Neural progenitor cell (in vitro differentiated cells): Measurements from ENCODE around the gene SPAG16. TPM values are rescaled to one million over a fixed set of nuclear protein-coding genes. Genes with fewer than 3 reads are reported as not detected.

Source experiments
- DNase-seq: peaks from one replicate; pipeline ENCODE4 v3.0.0-alpha.2; 2016; ENCODE audit warnings: low spot score
- H2AFZ ChIP-seq: fragments of 200-600 bp; sonication (generic); replicated peaks from 2 replicates; pipeline ENCODE4 v1.6.1; 2016; ENCODE audit warnings: antibody characterized with exemption
- H3F3A ChIP-seq: fragments of 200-600 bp; sonication (generic); 2 replicates; pipeline ENCODE4 v1.6.1; 2016; ENCODE audit warnings: antibody characterized with exemption, low read depth
- H3K27ac ChIP-seq: fragments of 200-600 bp; sonication (generic); 2 replicates; pipeline ENCODE4 v1.5.1; 2016; ENCODE audit warnings: mild to moderate bottlenecking
- H3K27me3 ChIP-seq: fragments of 200-600 bp; sonication (generic); 2 replicates; pipeline ENCODE4 v1.6.1; 2016; ENCODE audit warnings: mild to moderate bottlenecking, moderate library complexity
- H3K36me3 ChIP-seq: fragments of 200-600 bp; sonication (generic); 2 replicates; pipeline ENCODE4 v1.5.1; 2016
- H3K4me1 ChIP-seq: fragments of 200-600 bp; sonication (generic); 2 replicates; pipeline ENCODE4 v1.6.1; 2016; ENCODE audit warnings: mixed run types
- H3K4me2 ChIP-seq: fragments of 200-600 bp; sonication (generic); 2 replicates; pipeline ENCODE4 v1.6.1; 2016
- H3K4me3 ChIP-seq: fragments of 200-600 bp; sonication (generic); 2 replicates; pipeline ENCODE4 v1.5.1; 2016
- H3K79me2 ChIP-seq: fragments of 200-600 bp; sonication (generic); 2 replicates; pipeline ENCODE4 v1.6.1; 2016; ENCODE audit warnings: low read depth
- H3K9ac ChIP-seq: fragments of 200-600 bp; sonication (generic); 2 replicates; pipeline ENCODE4 v1.6.1; 2016
- H3K9me3 ChIP-seq: fragments of 200-600 bp; sonication (generic); 2 replicates; pipeline ENCODE4 v1.5.1; 2016; ENCODE audit warnings: low read depth
- H4K20me1 ChIP-seq: fragments of 200-600 bp; sonication (generic); 2 replicates; pipeline ENCODE4 v1.6.1; 2016; ENCODE audit warnings: low read depth
- H3K27ac Mint-ChIP-seq: 3 replicates; pipeline ENCODE4 v1.8.0; 2021; ENCODE audit warnings: mixed read lengths
- H3K27me3 Mint-ChIP-seq: 2 replicates; pipeline ENCODE4 v1.8.0; 2022; ENCODE audit warnings: low read depth, mild to moderate bottlenecking, inconsistent platforms, moderate library complexity, mixed read lengths; ENCODE audit not compliant: insufficient read depth
- H3K36me3 Mint-ChIP-seq: 3 replicates; pipeline ENCODE4 v1.8.0; 2021; ENCODE audit warnings: mixed read lengths
- H3K4me1 Mint-ChIP-seq: 3 replicates; pipeline ENCODE4 v1.8.0; 2021; ENCODE audit warnings: mixed read lengths
- H3K4me3 Mint-ChIP-seq: 3 replicates; pipeline ENCODE4 v1.8.0; 2021; ENCODE audit warnings: mild to moderate bottlenecking, moderate library complexity, mixed read lengths
- H3K9me3 Mint-ChIP-seq: 3 replicates; pipeline ENCODE4 v1.8.0; 2020; ENCODE audit warnings: mixed read lengths
- EZH2 ChIP-seq: fragments of 200-600 bp; sonication (generic); IDR thresholded peaks from 2 replicates; pipeline ENCODE4 v1.6.1; 2017; ENCODE audit warnings: antibody characterized with exemption, mild to moderate bottlenecking, moderate library complexity
- EZH2phosphoT487 ChIP-seq: fragments of 200-600 bp; sonication (generic); IDR thresholded peaks from 2 replicates; pipeline ENCODE4 v1.6.1; 2017; ENCODE audit warnings: antibody characterized with exemption
- total RNA-seq: library from RNA; depleted of rRNA; stranded (reverse); fragments of >200 nt; gene quantifications from 2 replicates; pipeline ENCODE4 v1.2.3, GENCODE V29; 2015; ENCODE audit warnings: low replicate concordance
- TF ChIP-seq, protein P1 (sequence below): fragments of 200-600 bp; sonication (generic); IDR thresholded peaks from 2 replicates; pipeline ENCODE4 v1.5.1; 2017; ENCODE audit warnings: antibody characterized with exemption, mild to moderate bottlenecking

SPAG16 gene
- total RNA-seq, 1 donor from 2014 or later: 70.3 TPM

DNA sequence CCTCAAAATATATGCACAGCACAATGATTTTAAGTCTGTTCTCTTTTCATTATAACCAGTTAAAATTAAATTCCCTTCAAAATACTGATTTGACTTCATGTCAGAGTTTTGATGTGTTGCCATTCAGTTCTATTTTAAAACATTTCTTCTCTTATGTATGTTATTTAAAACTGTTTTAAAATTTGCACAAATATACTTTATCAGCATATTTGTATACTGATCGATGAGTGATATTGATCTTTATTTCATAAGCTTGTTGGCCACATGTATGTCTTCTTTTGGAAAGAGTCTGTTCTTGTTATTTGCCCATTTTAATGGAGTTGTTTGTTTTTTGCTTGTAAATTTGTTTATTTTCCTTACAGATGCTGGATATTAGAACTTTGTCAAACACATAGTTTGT lies 630.2 kb downstream of the SPAG16 start:
- no peaks in the 10 kb centered on the region for H3F3A ChIP-seq

DNA sequence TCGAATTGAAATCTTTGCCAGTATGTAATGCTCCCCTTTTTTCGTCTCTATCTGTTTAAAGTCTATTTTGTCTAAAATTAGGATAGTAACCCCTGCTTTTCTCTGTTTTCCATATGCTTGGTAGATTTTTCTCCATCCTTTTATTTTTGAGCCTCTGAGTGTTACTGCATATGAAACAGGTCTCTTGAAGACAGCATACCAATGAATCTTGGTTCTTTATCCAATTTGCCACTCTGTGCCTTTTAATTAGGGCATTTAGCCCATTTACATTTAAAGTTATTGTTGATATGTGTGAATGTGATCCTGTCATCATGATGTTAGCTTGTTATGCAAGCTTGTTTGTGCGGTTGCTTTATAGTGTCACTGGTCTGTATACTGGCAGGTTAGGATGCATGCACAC lies 635.8 kb downstream of the SPAG16 start:
- TF ChIP-seq, protein P1, sequence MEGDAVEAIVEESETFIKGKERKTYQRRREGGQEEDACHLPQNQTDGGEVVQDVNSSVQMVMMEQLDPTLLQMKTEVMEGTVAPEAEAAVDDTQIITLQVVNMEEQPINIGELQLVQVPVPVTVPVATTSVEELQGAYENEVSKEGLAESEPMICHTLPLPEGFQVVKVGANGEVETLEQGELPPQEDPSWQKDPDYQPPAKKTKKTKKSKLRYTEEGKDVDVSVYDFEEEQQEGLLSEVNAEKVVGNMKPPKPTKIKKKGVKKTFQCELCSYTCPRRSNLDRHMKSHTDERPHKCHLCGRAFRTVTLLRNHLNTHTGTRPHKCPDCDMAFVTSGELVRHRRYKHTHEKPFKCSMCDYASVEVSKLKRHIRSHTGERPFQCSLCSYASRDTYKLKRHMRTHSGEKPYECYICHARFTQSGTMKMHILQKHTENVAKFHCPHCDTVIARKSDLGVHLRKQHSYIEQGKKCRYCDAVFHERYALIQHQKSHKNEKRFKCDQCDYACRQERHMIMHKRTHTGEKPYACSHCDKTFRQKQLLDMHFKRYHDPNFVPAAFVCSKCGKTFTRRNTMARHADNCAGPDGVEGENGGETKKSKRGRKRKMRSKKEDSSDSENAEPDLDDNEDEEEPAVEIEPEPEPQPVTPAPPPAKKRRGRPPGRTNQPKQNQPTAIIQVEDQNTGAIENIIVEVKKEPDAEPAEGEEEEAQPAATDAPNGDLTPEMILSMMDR: no peak
- TF ChIP-seq EZH2phosphoT487 (no peak), EZH2 (no peak)
- H3K9ac ChIP-seq: no peak overlapping the region
- H3K27ac ChIP-seq: no peak overlapping the region
- no peaks in the 10 kb centered on the region for H3F3A ChIP-seq
- H3K79me2 ChIP-seq: no peaks in the 10 kb centered on the region
- Mint-ChIP-seq H3K27me3 (peaks cover 6% of the 10 kb centered on the region), H3K27ac (no peak overlapping the region), H3K4me1 (peaks cover 13% of the 10 kb centered on the region), H3K36me3 (peaks cover 6% of the 10 kb centered on the region), H3K9me3 (peaks cover 51% of the 10 kb centered on the region), H3K4me3 (no peak overlapping the region)
- peaks cover 4% of the 10 kb centered on the region for H3K9me3 ChIP-seq
- no peak overlapping the region for H3K4me3 ChIP-seq
- H2AFZ ChIP-seq: no peak overlapping the region
- no peak for DNase-seq
- H3K36me3 ChIP-seq: no peaks in the 10 kb centered on the region
- no peaks in the 10 kb centered on the region for H3K4me1 ChIP-seq
- no peak overlapping the region for H3K4me2 ChIP-seq
- H3K27me3 ChIP-seq: no peaks in the 10 kb centered on the region
- no peaks in the 10 kb centered on the region for H4K20me1 ChIP-seq

More for the DNA sequence above, 630.2 kb downstream of the SPAG16 start:
- no peaks in the 10 kb centered on the region for H3K4me1 ChIP-seq
- no peaks in the 10 kb centered on the region for H3K79me2 ChIP-seq
- no peak overlapping the region for H3K27ac ChIP-seq
- no peaks in the 10 kb centered on the region for H4K20me1 ChIP-seq
- no peaks in the 10 kb centered on the region for H3K36me3 ChIP-seq
- H3K36me3 Mint-ChIP-seq: peaks cover 2% of the 10 kb centered on the region
- H3K4me3 Mint-ChIP-seq: no peak overlapping the region
- H3K27me3 ChIP-seq: no peaks in the 10 kb centered on the region
- peaks cover 28% of the 10 kb centered on the region for H3K9me3 Mint-ChIP-seq
- no peak overlapping the region for H3K4me2 ChIP-seq
- peaks cover 3% of the 10 kb centered on the region for H3K27me3 Mint-ChIP-seq
- no peak for TF ChIP-seq EZH2phosphoT487
- no peak for TF ChIP-seq EZH2
- TF ChIP-seq, protein P1: no peak
- DNase-seq: no peak
- H2AFZ ChIP-seq: no peak overlapping the region
- no peak overlapping the region for H3K9ac ChIP-seq
- H3K9me3 ChIP-seq: peaks cover 4% of the 10 kb centered on the region
- no peaks in the 10 kb centered on the region for H3K4me1 Mint-ChIP-seq
- H3K4me3 ChIP-seq: no peak overlapping the region
- no peak overlapping the region for H3K27ac Mint-ChIP-seq

GRCh38 chr2:213923543-213923942 lies 639.3 kb downstream of the SPAG16 start:
- Mint-ChIP-seq H3K9me3 (peaks cover 31% of the 10 kb centered on the region), H3K4me3 (no peak overlapping the region), H3K36me3 (peaks cover 6% of the 10 kb centered on the region), H3K4me1 (peaks cover 24% of the 10 kb centered on the region), H3K27me3 (peaks cover 6% of the 10 kb centered on the region), H3K27ac (no peak overlapping the region)
- H3K4me1 ChIP-seq: no peaks in the 10 kb centered on the region
- no peaks in the 10 kb centered on the region for H3F3A ChIP-seq
- no peaks in the 10 kb centered on the region for H3K27me3 ChIP-seq
- DNase-seq: no peak
- H3K4me2 ChIP-seq: no peak overlapping the region
- no peaks in the 10 kb centered on the region for H4K20me1 ChIP-seq
- H3K9ac ChIP-seq: no peak overlapping the region
- H3K4me3 ChIP-seq: no peak overlapping the region
- no peak overlapping the region for H3K27ac ChIP-seq
- TF ChIP-seq EZH2phosphoT487 (no peak), EZH2 (no peak)
- TF ChIP-seq, protein P1: no peak
- H2AFZ ChIP-seq: no peak overlapping the region
- H3K79me2 ChIP-seq: no peaks in the 10 kb centered on the region
- H3K9me3 ChIP-seq: peaks cover 4% of the 10 kb centered on the region
- no peaks in the 10 kb centered on the region for H3K36me3 ChIP-seq
